Liver (tissue), 9 donors: ENCODE results near the gene ADPRH. TPM values are rescaled to one million over a fixed set of nuclear protein-coding genes. Genes with fewer than 3 reads are reported as not detected.

Experiments used
- DNase-seq: peaks from one replicate; pipeline ENCODE4 v3.0.0-alpha.2; 2017; ENCODE audit warnings: low spot score
- H3K27ac ChIP-seq, 2 donors: one replicate each; pipeline ENCODE4 v1.7.0; 2013; ENCODE audit warnings: inconsistent platforms in 2 of 2, low read length in 2 of 2, control low read depth in 1 of 2, low read depth in 1 of 2, mild to moderate bottlenecking in 1 of 2
- H3K27me3 ChIP-seq, 4 donors: one replicate each; pipeline versions ENCODE4 v1.6.1 to v1.7.0; 2013; ENCODE audit warnings: low read length in 3 of 4, inconsistent platforms in 1 of 4, mild to moderate bottlenecking in 1 of 4, moderate library complexity in 1 of 4; ENCODE audit not compliant: control insufficient read depth in 4 of 4, insufficient read depth in 4 of 4
- H3K36me3 ChIP-seq, 4 donors: one replicate each; pipeline versions ENCODE4 v1.6.1 to v1.7.0; 2013; ENCODE audit warnings: low read length in 3 of 4, mild to moderate bottlenecking in 3 of 4, low read depth in 1 of 4, moderate library complexity in 1 of 4; ENCODE audit not compliant: control insufficient read depth in 4 of 4, insufficient read depth in 3 of 4
- H3K4me1 ChIP-seq, 4 donors: one replicate each; pipeline versions ENCODE4 v1.6.1 to v1.7.0; 2013; ENCODE audit warnings: low read length in 3 of 4, mild to moderate bottlenecking in 3 of 4, moderate library complexity in 1 of 4; ENCODE audit not compliant: control insufficient read depth in 4 of 4, insufficient read depth in 4 of 4
- H3K4me3 ChIP-seq, 3 donors: one replicate each; pipeline versions ENCODE4 v1.6.1 to v1.7.0; 2013; ENCODE audit warnings: low read length in 3 of 3, control low read depth in 1 of 3, low read depth in 1 of 3, mild to moderate bottlenecking in 1 of 3
- H3K9ac ChIP-seq, 2 donors: one replicate each; pipeline ENCODE4 v1.7.0; 2013; ENCODE audit warnings: low read length in 2 of 2, mild to moderate bottlenecking in 2 of 2, moderate library complexity in 2 of 2, control low read depth in 1 of 2, low read depth in 1 of 2
- H3K9me3 ChIP-seq, 4 donors: one replicate each; pipeline versions ENCODE4 v1.6.1 to v1.7.0; 2013; ENCODE audit warnings: low read length in 3 of 4; ENCODE audit not compliant: control insufficient read depth in 4 of 4
- CTCF ChIP-seq: fragments of 150-350 bp; IDR thresholded peaks from 2 replicates; pipeline ENCODE4 v1.5.1; 2017; ENCODE audit warnings: improper control_type of control experiment, low read depth, low read length; ENCODE audit not compliant: missing input control
- GABPA ChIP-seq, 2 donors: IDR thresholded peaks in 1 of 2; conservative IDR thresholded peaks in 1 of 2; 2 replicates each; pipeline ENCODE4 v1.6.1; 2016; ENCODE audit warnings: antibody characterized with exemption in 2 of 2, mild to moderate bottlenecking in 1 of 2, moderate library complexity in 1 of 2
- RAD21 ChIP-seq, 2 donors: IDR thresholded peaks; 2 replicates each; pipeline ENCODE4 v1.6.1; 2016; ENCODE audit warnings: antibody characterized with exemption in 2 of 2, mild to moderate bottlenecking in 2 of 2
- REST ChIP-seq: IDR thresholded peaks from 2 replicates; pipeline ENCODE4 v1.6.1; 2016; ENCODE audit warnings: antibody characterized with exemption, mild to moderate bottlenecking
- TAF1 ChIP-seq: conservative IDR thresholded peaks from 2 replicates; pipeline ENCODE4 v1.6.1; 2016; ENCODE audit warnings: antibody characterized with exemption, mild to moderate bottlenecking
- ZBTB33 ChIP-seq: IDR thresholded peaks from 2 replicates; pipeline ENCODE4 v1.6.1; 2016; ENCODE audit warnings: antibody characterized with exemption
- WGBS: extraction: QIAGEN DNeasy Blood & Tissue Kit; methylation state at CpG from one replicate; pipeline ENCODE4 v1.1.7; 2013; 5-methylcytosine and 5-hydroxymethylcytosine counted together
- polyA plus RNA-seq, 2 donors: library from polyadenylated mRNA; stranded (reverse) in 1 of 2; unstranded in 1 of 2; fragments of 200-250 nt in 1 of 2; fragments of >200 nt in 1 of 2; fragmentation: Nextera tagmentation in 1 of 2; extraction: Ambion mirVana in 1 of 2; gene quantifications; one replicate each; pipeline versions ENCODE4 v1.2.1 to v1.2.3, GENCODE V29; 2013 to 2015
- total RNA-seq, 2 donors: library from RNA; depleted of rRNA; stranded (reverse); fragments of >200 nt; gene quantifications; one replicate each; pipeline ENCODE4 v1.2.3, GENCODE V29; 2014
- donor health status: healthy.
- donor health status: healthy.
- donor health status: healthy.
- donor health status: healthy.
- donor health status: healthy.

ADPRH gene
- total and polyA plus RNA-seq, 4 donors, result 0.89 to 3.8 (median 2.4) TPM

- Histone ChIP-seq H3K27ac (no peak overlapping the region), H3K36me3 (no peaks in the 10 kb centered on the region), H3K27me3 (no peaks in the 10 kb centered on the region), H3K9me3 (no peaks in the 10 kb centered on the region), H3K9ac (no peak overlapping the region), H3K4me3 (no peak overlapping the region), H3K4me1 (no peaks in the 10 kb centered on the region)
- 84% methylated on average over 3 of the region's 3 CpGs for WGBS
- no peak for DNase-seq
- TF ChIP-seq ZBTB33 (no peak), GABPA (IDR thresholded peaks at IDR 0.05 in 1 of 2, conservative IDR thresholded peaks at IDR 0.05 in 1 of 2) (no peak), TAF1 (no peak), CTCF (no peak)
Measured at GRCh38 chr3:119586733-119587172, 7.5 kb downstream of the ADPRH start.

GRCh38 chr3:119588112-119588511 lies 8.8 kb downstream of the ADPRH start:
- no peak for TF ChIP-seq TAF1
- no peak for TF ChIP-seq RAD21 (IDR thresholded peaks at IDR 0.05)
- Histone ChIP-seq H3K4me3 (no peak overlapping the region), H3K27ac (no peak overlapping the region), H3K9me3 (no peaks in the 10 kb centered on the region), H3K4me1 (no peaks in the 10 kb centered on the region), H3K9ac (no peak overlapping the region), H3K36me3 (no peaks in the 10 kb centered on the region), H3K27me3 (no peaks in the 10 kb centered on the region)
- 76% methylated on average over 3 of the region's 3 CpGs for WGBS
- DNase-seq, result no peak

- no peaks in the 10 kb centered on the region for H3K27me3 ChIP-seq
- H3K4me1 ChIP-seq, result no peaks in the 10 kb centered on the region
- WGBS, result 65% methylated on average over 6 of the region's 6 CpGs
- no peak overlapping the region for H3K27ac ChIP-seq
- H3K36me3 ChIP-seq, result no peaks in the 10 kb centered on the region
- no peak for DNase-seq
- H3K9me3 ChIP-seq, result no peaks in the 10 kb centered on the region
- H3K4me3 ChIP-seq, result no peak overlapping the region
- no peak for TF ChIP-seq TAF1
- TF ChIP-seq GABPA (IDR thresholded peaks at IDR 0.05 in 1 of 2, conservative IDR thresholded peaks at IDR 0.05 in 1 of 2), result no peak
- no peak for TF ChIP-seq RAD21 (IDR thresholded peaks at IDR 0.05)
- TF ChIP-seq CTCF, result no peak
- TF ChIP-seq REST, result no peak
- H3K9ac ChIP-seq, result no peak overlapping the region
Measured at GRCh38 chr3:119589102-119589773, 9.9 kb downstream of the ADPRH start.
